Heart right ventricle (tissue), 16 donors: ENCODE data around the gene C16orf74. TPM values are rescaled to one million over a fixed set of nuclear protein-coding genes. Genes with fewer than 3 reads are reported as not detected.

Experiments used
- ATAC-seq, 8 donors: fragments of 200-7000 bp; cut with Tn5 transposase; one replicate each; pipeline ENCODE4 v1.9.1; 2020; ENCODE audit warnings: mild to moderate bottlenecking in 8 of 8, moderate library complexity in 8 of 8, moderate number of reproducible peaks in 1 of 8
- DNase-seq, 2 donors: peaks; one replicate each; pipeline ENCODE4 v3.0.0-alpha.2; 2020
- H3K27ac ChIP-seq, 10 donors: fragments of 200-600 bp; sonication (generic) in 2 of 10; one replicate each; pipeline versions ENCODE4 v1.5.0 to v1.8.0; 2020 to 2022; ENCODE audit warnings: mild to moderate bottlenecking in 3 of 10
- H3K27me3 ChIP-seq, 7 donors: fragments of 200-600 bp; one replicate each; pipeline ENCODE4 v1.8.0; 2021 to 2022; ENCODE audit warnings: mild to moderate bottlenecking in 2 of 7
- H3K36me3 ChIP-seq, 9 donors: fragments of 200-600 bp; sonication (generic) in 1 of 9; one replicate each; pipeline versions ENCODE4 v1.5.0 to v1.8.0; 2020 to 2022; ENCODE audit warnings: mild to moderate bottlenecking in 2 of 9
- H3K4me1 ChIP-seq, 9 donors: fragments of 200-600 bp; sonication (generic) in 1 of 9; one replicate each; pipeline versions ENCODE4 v1.5.0 to v1.8.0; 2020 to 2022; ENCODE audit warnings: mild to moderate bottlenecking in 4 of 9
- H3K4me3 ChIP-seq, 10 donors: fragments of 200-600 bp; sonication (generic) in 2 of 10; one replicate each; pipeline versions ENCODE4 v1.5.0 to v1.8.0; 2020 to 2022; ENCODE audit warnings: mild to moderate bottlenecking in 7 of 10, moderate library complexity in 2 of 10
- H3K9me3 ChIP-seq, 11 donors: fragments of 200-600 bp in 10 of 11; sonication (generic) in 2 of 11; one replicate each; pipeline versions ENCODE4 v1.5.0 to v1.8.0; 2013 to 2022; ENCODE audit warnings: mild to moderate bottlenecking in 2 of 11, control low read depth in 1 of 11, moderate library complexity in 1 of 11
- CTCF ChIP-seq, 9 donors: fragments of 200-600 bp; sonication (generic) in 2 of 9; IDR thresholded peaks; one replicate each; pipeline versions ENCODE4 v1.5.0 to v1.8.0; 2021 to 2022; ENCODE audit warnings: antibody characterized with exemption in 9 of 9, mild to moderate bottlenecking in 5 of 9, moderate library complexity in 1 of 9
- WGBS, 2 donors: extraction: QIAGEN DNeasy Blood & Tissue Kit; methylation state at CpG; one replicate each; pipeline ENCODE4 v1.1.7; 2013; ENCODE audit warnings: inconsistent platforms in 1 of 2; 5-methylcytosine and 5-hydroxymethylcytosine counted together
- intact Hi-C, 10 donors: fragments of 100-400 bp; cut with DNase I; formaldehyde crosslinking; loops; one replicate each; pipeline versions ENCODE4 v1.11.1 to v1.14.2; 2022
- polyA plus RNA-seq, 2 donors: library from polyadenylated mRNA; stranded (reverse); fragments of 200-250 nt; gene quantifications; one replicate each; pipeline ENCODE4 v1.2.3, GENCODE V29; 2013
- total RNA-seq, 10 donors: library from RNA; stranded (reverse); fragmentation: NEBNext Ultra II Directional in 3 of 10; extraction: Animal tissue kit (Norgen Biotek cat#: 25700) in 3 of 10; gene quantifications; one replicate each; pipeline versions ENCODE4 v1.2.1 to v1.2.4, GENCODE V29; 2021 to 2023
- donor health status: Arrhythmogenic right ventricular cardiomyopathy.
- donor health status: ischemic (EF 13 %, LVEDD 7.1; RV severe dilation, severe dysfunction).
- donor health status: healthy with polysubstance abuse.
- donor health status: DM: no; HTN: yes; CAD: no.
- donor health status: DM: no; HTN: no; CAD: no.
- donor health status: ischemic (EF 25% LVEDD 6.9; RV normal size, moderate dysfunction).
- donor health status: ischemic (EF 25% LVEDD 5.7; RV mildly dilated, moderate dysfunction).
- donor health status: healthy.
- donor health status: DM: yes; HTN: yes; CAD: no.
- donor health status: Ischemic cardiomyopathy.
- donor health status: ischemic (EF 35%, LVEDD 5.7; RV mildly dilated, moderate dysfunction).
- donor health status: nonischemic (EF 11% LVEDD 7.7; RV severe dilation, severe dysfunction).
- donor health status: DM: yes; HTN: yes; CAD: no.
- donor health status: PGD.
- donor health status: ischemic (EF 29% LVEDD 5.4; RV normal size, mild dysfunction).
- donor health status: nonischemic (EF 23%, LVEDD 6.1; RV moderate dilation, normal function).

Gene C16orf74
- total and polyA plus RNA-seq, 12 donors, result 0.56 to 6.5 (median 1.2) TPM

GRCh38 chr16:85759631-85760419, 8.9 kb upstream of the C16orf74 start:
- H3K4me3 ChIP-seq, result peak overlapping the region in 1 of 10 donors; percentile 40
- no peak for DNase-seq
- peaks cover 0 to 33% (median 7%) of the 10 kb centered on the region in 7 donors for H3K27me3 ChIP-seq
- TF ChIP-seq CTCF (IDR thresholded peaks at IDR 0.05), result peak in 5 of 9 donors; percentile 14 to 46 (median 28)
- no peaks in the 10 kb centered on the region for H3K9me3 ChIP-seq
- no peaks in the 10 kb centered on the region for H3K36me3 ChIP-seq
- ATAC-seq, result peak in 3 of 8 donors; percentile 21 to 39 (median 22)
- intact Hi-C loops, result no loop called here
- WGBS, 2 donors, result 69 to 77% methylated on average over 20 of the region's 20 CpGs
- peaks cover 0 to 20% (median 0%) of the 10 kb centered on the region in 9 donors for H3K4me1 ChIP-seq
- H3K27ac ChIP-seq, result peak overlapping the region in 1 of 10 donors; percentile 26

- no peak for DNase-seq
- intact Hi-C loops, result no loop called here
- Histone ChIP-seq H3K27ac (peak overlapping the region in 1 of 10 donors; percentile 26), H3K4me3 (peak overlapping the region in 1 of 10 donors; percentile 40), H3K4me1 (peaks cover 0 to 20% (median 2%) of the 10 kb centered on the region in 9 donors), H3K27me3 (peaks cover 0 to 33% (median 7%) of the 10 kb centered on the region in 7 donors), H3K36me3 (no peaks in the 10 kb centered on the region), H3K9me3 (no peaks in the 10 kb centered on the region)
- ATAC-seq, result no peak
- 63 to 66% methylated on average over 16 of the region's 16 CpGs for WGBS, 2 donors
- no peak for TF ChIP-seq CTCF (IDR thresholded peaks at IDR 0.05)
Measured at GRCh38 chr16:85759136-85759535, 8.2 kb upstream of the C16orf74 start.

GRCh38 chr16:85757341-85757822, 6.5 kb upstream of the C16orf74 start:
- intact Hi-C loops, result no loop called here

More at GRCh38 chr16:85757341-85757822, 6.5 kb upstream of the C16orf74 start:
- Histone ChIP-seq H3K4me1 (peaks cover 0 to 25% (median 4%) of the 10 kb centered on the region in 9 donors), H3K36me3 (no peaks in the 10 kb centered on the region), H3K9me3 (no peaks in the 10 kb centered on the region), H3K27me3 (peaks cover 0 to 22% (median 7%) of the 10 kb centered on the region in 7 donors), H3K4me3 (no peak overlapping the region), H3K27ac (no peak overlapping the region)
- no peak for ATAC-seq
- no peak for TF ChIP-seq CTCF (IDR thresholded peaks at IDR 0.05)
- no peak for DNase-seq
- WGBS, 2 donors, result 86 to 90% methylated on average over 7 of the region's 7 CpGs
